Tibial nerve (tissue), 4 donors: ENCODE measurements around the gene C18orf32. TPM values are rescaled to one million over a fixed set of nuclear protein-coding genes. Genes with fewer than 3 reads are reported as not detected.

Experiments
- DNase-seq, 2 donors: peaks; one replicate each; pipeline ENCODE4 v3.0.0-alpha.2; 2019; ENCODE audit warnings: low spot score in 2 of 2
- H3K27ac ChIP-seq, 4 donors: fragments of 200-600 bp; sonication (generic) in 3 of 4; one replicate each; pipeline ENCODE4 v1.5.1; 2017 to 2019; ENCODE audit warnings: mild to moderate bottlenecking in 1 of 4
- H3K27me3 ChIP-seq, 2 donors: fragments of 200-600 bp; sonication (generic) in 1 of 2; one replicate each; pipeline versions ENCODE4 v1.5.1 to v1.6.0; 2017 to 2019
- H3K36me3 ChIP-seq, 3 donors: fragments of 200-600 bp; sonication (generic); one replicate each; pipeline ENCODE4 v1.5.1; 2018 to 2019
- H3K4me1 ChIP-seq, 4 donors: fragments of 200-600 bp; sonication (generic) in 3 of 4; one replicate each; pipeline ENCODE4 v1.5.1; 2017 to 2019
- H3K4me3 ChIP-seq, 4 donors: fragments of 200-600 bp; sonication (generic) in 3 of 4; one replicate each; pipeline ENCODE4 v1.5.1; 2017 to 2019; ENCODE audit warnings: mild to moderate bottlenecking in 1 of 4, moderate library complexity in 1 of 4
- H3K9me3 ChIP-seq, 4 donors: fragments of 200-600 bp; sonication (generic) in 3 of 4; one replicate each; pipeline ENCODE4 v1.5.1; 2017 to 2019
- EP300 ChIP-seq, 2 donors: sonication (generic); formaldehyde crosslinking; IDR thresholded peaks; one replicate each; pipeline ENCODE4 v1.6.1; 2017; ENCODE audit warnings: antibody characterized with exemption in 2 of 2, mild to moderate bottlenecking in 1 of 2
- POLR2A ChIP-seq, 2 donors: fragments of 450-650 bp; IDR thresholded peaks; one replicate each; pipeline ENCODE4 v1.6.1; 2017; ENCODE audit warnings: antibody characterized with exemption in 2 of 2, mild to moderate bottlenecking in 2 of 2, moderate library complexity in 2 of 2
- WGBS, 2 donors: methylation state at CpG; one replicate each; pipeline ENCODE4 v1.1.5; 2018; 5-methylcytosine and 5-hydroxymethylcytosine counted together
- small RNA-seq: library from RNA; depleted of rRNA; stranded (forward); fragments of <200 nt; gene quantifications from one replicate; pipeline ENCODE3, GENCODE V24; 2016
- total RNA-seq, 4 donors: library from RNA; depleted of rRNA; stranded (reverse); fragments of >200 nt; gene quantifications; one replicate each; pipeline ENCODE4 v1.1.0, GENCODE V29; 2016
- TF ChIP-seq, protein P1 (sequence below), 5 experiments: fragments of 200-600 bp in 3 of 5; fragments of 450-650 bp in 2 of 5; sonication (generic) in 3 of 5; IDR thresholded peaks; one replicate each; pipeline ENCODE4 v1.5.1; 2016 to 2019; ENCODE audit warnings: antibody characterized with exemption in 5 of 5, mild to moderate bottlenecking in 3 of 5, moderate library complexity in 2 of 5

C18orf32 gene
- total RNA-seq, 4 donors from 2014 or later: 22.2 to 38.5 (median 26.7) TPM

DNA sequence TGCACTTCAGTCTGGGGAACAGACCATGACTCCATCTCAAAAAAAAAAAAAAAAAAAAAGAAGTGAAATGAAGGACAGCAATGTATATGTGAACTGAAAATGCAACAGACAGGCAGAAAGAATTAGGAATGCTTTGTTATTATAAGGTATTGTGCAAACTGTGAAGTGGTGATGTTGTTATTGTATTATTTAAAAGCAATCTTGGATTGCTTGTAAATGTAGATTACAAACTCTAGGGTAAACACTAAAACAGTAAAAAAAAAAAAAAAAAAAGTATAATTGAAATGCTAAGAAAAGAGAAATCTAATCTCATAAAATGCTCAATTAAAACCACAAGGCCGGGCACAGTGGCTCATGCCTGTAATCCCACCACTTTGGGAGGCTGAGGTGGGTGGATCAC lies 51.9 kb downstream of the C18orf32 start:
- Histone ChIP-seq H3K36me3 (peaks cover 0 to 4% (median 0%) of the 10 kb centered on the region in 3 donors), H3K9me3 (no peaks in the 10 kb centered on the region), H3K27me3 (no peaks in the 10 kb centered on the region), H3K4me3 (no peak overlapping the region), H3K27ac (no peak overlapping the region), H3K4me1 (peaks cover 0 to 19% (median 0%) of the 10 kb centered on the region in 4 donors)
- 93 to 95% methylated on average over 1 of the region's 1 CpG for WGBS, 2 donors
- no peak for DNase-seq
- TF ChIP-seq, protein P1, sequence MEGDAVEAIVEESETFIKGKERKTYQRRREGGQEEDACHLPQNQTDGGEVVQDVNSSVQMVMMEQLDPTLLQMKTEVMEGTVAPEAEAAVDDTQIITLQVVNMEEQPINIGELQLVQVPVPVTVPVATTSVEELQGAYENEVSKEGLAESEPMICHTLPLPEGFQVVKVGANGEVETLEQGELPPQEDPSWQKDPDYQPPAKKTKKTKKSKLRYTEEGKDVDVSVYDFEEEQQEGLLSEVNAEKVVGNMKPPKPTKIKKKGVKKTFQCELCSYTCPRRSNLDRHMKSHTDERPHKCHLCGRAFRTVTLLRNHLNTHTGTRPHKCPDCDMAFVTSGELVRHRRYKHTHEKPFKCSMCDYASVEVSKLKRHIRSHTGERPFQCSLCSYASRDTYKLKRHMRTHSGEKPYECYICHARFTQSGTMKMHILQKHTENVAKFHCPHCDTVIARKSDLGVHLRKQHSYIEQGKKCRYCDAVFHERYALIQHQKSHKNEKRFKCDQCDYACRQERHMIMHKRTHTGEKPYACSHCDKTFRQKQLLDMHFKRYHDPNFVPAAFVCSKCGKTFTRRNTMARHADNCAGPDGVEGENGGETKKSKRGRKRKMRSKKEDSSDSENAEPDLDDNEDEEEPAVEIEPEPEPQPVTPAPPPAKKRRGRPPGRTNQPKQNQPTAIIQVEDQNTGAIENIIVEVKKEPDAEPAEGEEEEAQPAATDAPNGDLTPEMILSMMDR (IDR thresholded peaks at IDR 0.05): no peak
- TF ChIP-seq POLR2A (IDR thresholded peaks at IDR 0.05) (no peak), EP300 (IDR thresholded peaks at IDR 0.05) (no peak)

DNA sequence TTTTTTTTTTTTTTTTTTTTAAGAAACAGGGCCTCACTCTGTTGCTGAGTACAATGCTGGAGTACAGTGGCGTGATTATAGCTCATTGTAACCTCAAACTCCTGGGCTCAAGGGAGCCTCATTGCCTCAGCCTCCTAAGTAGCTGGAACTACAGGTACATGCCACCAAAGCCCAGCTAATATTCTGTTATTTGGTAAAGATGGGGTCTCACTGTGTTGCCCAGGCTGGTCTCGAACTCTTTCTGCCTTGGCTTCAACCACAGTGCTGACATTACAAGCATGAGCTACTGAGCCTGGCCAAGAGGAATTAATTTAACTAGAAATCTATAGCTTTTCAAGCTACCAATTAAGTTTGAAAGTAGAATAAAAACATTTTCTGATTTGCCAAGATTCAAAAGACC lies 54.4 kb downstream of the C18orf32 start:
- H3K4me1 ChIP-seq: no peaks in the 10 kb centered on the region
- no peaks in the 10 kb centered on the region for H3K9me3 ChIP-seq
- H3K27ac ChIP-seq: no peak overlapping the region
- TF ChIP-seq, protein P1 (IDR thresholded peaks at IDR 0.05): no peak
- no peak for TF ChIP-seq POLR2A (IDR thresholded peaks at IDR 0.05)
- no peak for TF ChIP-seq EP300 (IDR thresholded peaks at IDR 0.05)
- DNase-seq: no peak
- H3K36me3 ChIP-seq: peaks cover 0 to 28% (median 0%) of the 10 kb centered on the region in 3 donors
- H3K4me3 ChIP-seq: no peak overlapping the region
- WGBS, 2 donors: 93 to 97% methylated on average over 2 of the region's 2 CpGs
- H3K27me3 ChIP-seq: no peaks in the 10 kb centered on the region

DNA sequence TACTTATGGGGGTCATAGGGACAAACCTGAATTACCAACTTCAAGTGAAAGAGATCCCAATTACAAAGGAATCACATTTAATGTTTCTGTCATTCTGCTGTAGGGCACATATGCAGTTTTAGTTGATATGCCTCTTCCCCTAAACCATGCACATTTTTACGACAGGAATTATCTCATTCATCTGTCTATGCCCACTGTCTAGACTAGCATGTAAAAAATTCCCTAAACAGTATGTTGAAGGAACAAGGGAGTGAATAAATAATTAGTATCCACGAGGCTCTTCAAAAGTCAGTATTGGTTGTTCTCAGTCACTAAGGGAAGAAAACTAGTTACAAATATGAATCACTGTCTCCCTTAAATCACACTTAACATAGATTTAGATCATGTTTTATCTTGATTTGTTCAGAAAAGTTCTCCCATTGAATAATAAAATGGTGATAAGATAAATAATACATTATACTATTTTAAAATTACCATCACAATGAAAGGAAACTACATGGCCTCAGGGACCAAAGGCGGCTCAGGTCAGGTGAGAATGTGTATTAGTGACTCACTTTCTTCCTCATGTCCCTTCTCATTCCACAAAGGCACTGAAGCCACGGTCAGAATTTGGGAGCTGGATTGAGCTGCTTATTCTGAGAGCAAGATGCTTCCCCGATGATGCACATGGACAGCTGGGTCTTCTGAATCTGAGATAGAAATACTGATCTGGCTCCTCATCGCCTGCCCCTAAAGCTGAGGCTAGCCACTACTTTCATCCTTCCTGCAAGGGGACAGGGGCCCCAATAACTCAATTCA lies 55.7 kb downstream of the C18orf32 start:
- Histone ChIP-seq H3K36me3 (peaks cover 0 to 40% (median 0%) of the 10 kb centered on the region in 3 donors), H3K9me3 (no peaks in the 10 kb centered on the region), H3K4me1 (no peaks in the 10 kb centered on the region), H3K27ac (no peak overlapping the region), H3K4me3 (no peak overlapping the region), H3K27me3 (no peaks in the 10 kb centered on the region)
- TF ChIP-seq EP300 (IDR thresholded peaks at IDR 0.05): no peak
- TF ChIP-seq, protein P1 (IDR thresholded peaks at IDR 0.05): no peak
- no peak for TF ChIP-seq POLR2A (IDR thresholded peaks at IDR 0.05)
- WGBS, 2 donors: 82 to 83% methylated on average over 6 of the region's 6 CpGs
- no peak for DNase-seq

Small RNA genes within 50 kb of the gene (small RNA-seq; reads per million reads assigned to genes)
- gene SNORD58A: not detected
- not detected for gene SNORD58C

Other genes with a start within 250 kb of the C18orf32 start
- 100 to 1,000 TPM in 1 of 4 donors, 10 to 100 TPM in 3; 46.5 to 136 (median 80.2) TPM for gene DYM, start 26.6 kb downstream of the C18orf32 start, total RNA-seq
- 1,000 to 10,000 TPM; 1,643 to 3,253 (median 1,938) TPM for gene RPL17, start 5.2 kb upstream of the C18orf32 start, total RNA-seq
- under 1 TPM in 2 of 4 donors, not detected in 2; 0.39 to 0.44 TPM for gene LIPG, start 74.8 kb upstream of the C18orf32 start, total RNA-seq